Fibroblast of lung (primary cell): ENCODE results near the gene CDYL2. TPM values are rescaled to one million over a fixed set of nuclear protein-coding genes. Genes with fewer than 3 reads are reported as not detected.
A peak's percentile ranks its signal among the peaks of the same experiment; 100 is the strongest.

Experiments
- DNase-seq, 2 donors: peaks; one replicate each; pipeline versions ENCODE4 v3.0.0 to v3.0.0-alpha.2; 2010; ENCODE audit warnings: low read depth in 2 of 2
- H2AFZ ChIP-seq: 2 replicates; pipeline ENCODE4 v1.5.1; 2012; ENCODE audit warnings: low read length, control low read depth, inconsistent platforms
- H3K27ac ChIP-seq: 2 replicates; pipeline ENCODE4 v1.5.1; 2011; ENCODE audit warnings: low read length, control low read depth; ENCODE audit not compliant: insufficient read depth
- H3K27me3 ChIP-seq: 2 replicates; pipeline ENCODE4 v1.5.1; 2011; ENCODE audit warnings: mild to moderate bottlenecking, low read length; ENCODE audit not compliant: control insufficient read depth, insufficient read depth
- H3K36me3 ChIP-seq: 2 replicates; pipeline ENCODE4 v1.5.1; 2011; ENCODE audit warnings: low read length; ENCODE audit not compliant: control insufficient read depth, insufficient read depth
- H3K4me1 ChIP-seq: 2 replicates; pipeline ENCODE4 v1.5.1; 2011; ENCODE audit warnings: low read length; ENCODE audit not compliant: control insufficient read depth, insufficient read depth; ENCODE audit errors: extremely low read depth
- H3K4me2 ChIP-seq: 2 replicates; pipeline ENCODE4 v1.5.1; 2011; ENCODE audit warnings: low read length, control low read depth; ENCODE audit not compliant: insufficient read depth; ENCODE audit errors: extremely low read depth
- H3K4me3 ChIP-seq, 4 experiments: fragments of 200-600 bp in 1 of 4; sonication (generic) in 1 of 4; replicated peaks in 1 of 4; 2 replicates each; pipeline ENCODE4 v1.5.1; 2011 to 2016; ENCODE audit warnings: low read length in 4 of 4, low read depth in 3 of 4, mild to moderate bottlenecking in 3 of 4, control low read depth in 2 of 4, inconsistent platforms in 1 of 4, mixed read lengths in 1 of 4; ENCODE audit not compliant: insufficient read depth in 1 of 4; ENCODE audit errors: control extremely low read depth in 1 of 4
- H3K79me2 ChIP-seq: 2 replicates; pipeline ENCODE4 v1.5.1; 2012; ENCODE audit warnings: mild to moderate bottlenecking, low read length, inconsistent platforms; ENCODE audit not compliant: control insufficient read depth, insufficient read depth
- H3K9ac ChIP-seq: 2 replicates; pipeline ENCODE4 v1.5.1; 2011; ENCODE audit warnings: mild to moderate bottlenecking, low read length, control low read depth; ENCODE audit not compliant: insufficient read depth
- H3K9me3 ChIP-seq: 2 replicates; pipeline ENCODE4 v1.5.1; 2012; ENCODE audit warnings: low read depth, low read length; ENCODE audit not compliant: control insufficient read depth, insufficient read depth
- H4K20me1 ChIP-seq: 2 replicates; pipeline ENCODE4 v1.5.1; 2011; ENCODE audit warnings: low read length; ENCODE audit not compliant: control insufficient read depth, insufficient read depth; ENCODE audit errors: extremely low read depth
- EZH2 ChIP-seq: IDR thresholded peaks from 2 replicates; pipeline ENCODE4 v1.5.1; 2012; ENCODE audit warnings: low read length, control low read depth, mild to moderate bottlenecking; ENCODE audit errors: missing control alignments
- polyA plus RNA-seq, 2 donors: library from polyadenylated mRNA; depleted of rRNA in 1 of 2; stranded (reverse) in 1 of 2; unstranded in 1 of 2; fragments of >200 nt; gene quantifications; 2 replicates each; pipeline ENCODE4 v1.2.1, GENCODE V29; 2011 to 2012; ENCODE audit warnings: missing spikeins in 1 of 2
- total RNA-seq: library from RNA; depleted of rRNA; stranded (reverse); fragments of >200 nt; gene quantifications from 2 replicates; pipeline ENCODE4 v1.2.1, GENCODE V29; 2014
- TF ChIP-seq, protein P1 (sequence below), 2 donors: IDR thresholded peaks in 1 of 2; conservative IDR thresholded peaks in 1 of 2; 1 replicate in 1 of 2; 2 replicates in 1 of 2; pipeline ENCODE4 v1.5.1; 2011 to 2012; ENCODE audit warnings: low read length in 2 of 2, control low read depth in 1 of 2, inconsistent platforms in 1 of 2, low read depth in 1 of 2, mild to moderate bottlenecking in 1 of 2

Gene CDYL2
- total and polyA plus RNA-seq, 2 donors (not counting 1 experiment from before 2014, with no cell fraction given), result 1.1 to 3.5 TPM

DNA sequence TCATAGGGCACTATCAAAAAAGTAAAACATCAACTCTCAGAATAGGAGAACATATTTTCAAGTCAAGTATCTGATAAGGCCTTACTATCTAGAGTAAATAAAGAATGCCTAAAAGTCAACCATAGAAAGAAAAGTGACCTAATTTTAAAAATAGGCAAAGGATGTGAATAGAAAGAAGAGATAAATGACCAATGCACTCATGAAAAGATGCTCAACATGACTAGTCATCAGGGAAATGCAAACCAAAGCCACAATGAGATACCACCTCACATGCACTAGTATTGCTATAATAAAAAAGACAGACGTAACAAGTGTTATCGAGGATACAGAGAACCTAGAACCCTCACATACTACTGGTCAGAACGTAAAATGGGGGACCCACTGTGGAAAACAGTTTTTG is 172.8 kb downstream of the CDYL2 start:
- Histone ChIP-seq H3K27ac (no peak overlapping the region), H3K4me3 (no peak overlapping the region), H3K4me1 (no peaks in the 10 kb centered on the region), H4K20me1 (no peaks in the 10 kb centered on the region), H3K36me3 (no peaks in the 10 kb centered on the region), H3K4me2 (no peak overlapping the region), H3K27me3 (no peaks in the 10 kb centered on the region), H3K9me3 (no peaks in the 10 kb centered on the region), H3K79me2 (no peaks in the 10 kb centered on the region), H3K9ac (no peak overlapping the region), H2AFZ (no peak overlapping the region)
- DNase-seq, result peak in 1 of 2 donors; percentile 81
- no peak for TF ChIP-seq EZH2
- TF ChIP-seq, protein P1, sequence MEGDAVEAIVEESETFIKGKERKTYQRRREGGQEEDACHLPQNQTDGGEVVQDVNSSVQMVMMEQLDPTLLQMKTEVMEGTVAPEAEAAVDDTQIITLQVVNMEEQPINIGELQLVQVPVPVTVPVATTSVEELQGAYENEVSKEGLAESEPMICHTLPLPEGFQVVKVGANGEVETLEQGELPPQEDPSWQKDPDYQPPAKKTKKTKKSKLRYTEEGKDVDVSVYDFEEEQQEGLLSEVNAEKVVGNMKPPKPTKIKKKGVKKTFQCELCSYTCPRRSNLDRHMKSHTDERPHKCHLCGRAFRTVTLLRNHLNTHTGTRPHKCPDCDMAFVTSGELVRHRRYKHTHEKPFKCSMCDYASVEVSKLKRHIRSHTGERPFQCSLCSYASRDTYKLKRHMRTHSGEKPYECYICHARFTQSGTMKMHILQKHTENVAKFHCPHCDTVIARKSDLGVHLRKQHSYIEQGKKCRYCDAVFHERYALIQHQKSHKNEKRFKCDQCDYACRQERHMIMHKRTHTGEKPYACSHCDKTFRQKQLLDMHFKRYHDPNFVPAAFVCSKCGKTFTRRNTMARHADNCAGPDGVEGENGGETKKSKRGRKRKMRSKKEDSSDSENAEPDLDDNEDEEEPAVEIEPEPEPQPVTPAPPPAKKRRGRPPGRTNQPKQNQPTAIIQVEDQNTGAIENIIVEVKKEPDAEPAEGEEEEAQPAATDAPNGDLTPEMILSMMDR (conservative IDR thresholded peaks at IDR 0.05 in 1 of 2, IDR thresholded peaks at IDR 0.05 in 1 of 2; ENCODE audit: low read depth in 1 of 2, low read length in 2 of 2), result no peak

DNA sequence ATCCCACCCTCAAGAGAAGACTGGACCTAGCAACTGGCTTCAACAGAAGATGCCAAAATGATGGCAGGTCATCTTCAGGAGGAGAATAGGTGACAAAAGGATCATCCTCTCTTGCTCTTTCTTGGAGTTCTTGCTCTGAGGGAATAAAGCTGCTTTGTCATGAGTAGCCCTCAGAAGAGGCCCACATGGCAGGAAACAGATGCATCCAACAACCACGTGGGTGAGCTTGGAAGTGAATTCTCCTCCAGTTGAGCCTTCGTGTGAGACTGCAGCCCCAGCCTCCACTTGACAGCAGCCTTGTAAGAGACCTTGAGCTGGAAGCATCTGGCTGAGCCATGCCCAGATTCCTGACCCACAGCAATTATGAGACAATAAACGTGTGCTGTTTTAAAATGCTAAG is 176.1 kb downstream of the CDYL2 start:
- no peak for TF ChIP-seq EZH2
- TF ChIP-seq, protein P1 (conservative IDR thresholded peaks at IDR 0.05 in 1 of 2, IDR thresholded peaks at IDR 0.05 in 1 of 2; ENCODE audit: low read depth in 1 of 2, low read length in 2 of 2), result no peak
- Histone ChIP-seq H3K4me1 (no peaks in the 10 kb centered on the region), H3K4me2 (no peak overlapping the region), H3K27ac (no peak overlapping the region), H3K79me2 (no peaks in the 10 kb centered on the region), H3K9me3 (no peaks in the 10 kb centered on the region), H3K4me3 (no peak overlapping the region), H3K36me3 (no peaks in the 10 kb centered on the region), H3K9ac (no peak overlapping the region), H3K27me3 (no peaks in the 10 kb centered on the region), H4K20me1 (no peaks in the 10 kb centered on the region), H2AFZ (no peak overlapping the region)
- DNase-seq, result no peak

DNA sequence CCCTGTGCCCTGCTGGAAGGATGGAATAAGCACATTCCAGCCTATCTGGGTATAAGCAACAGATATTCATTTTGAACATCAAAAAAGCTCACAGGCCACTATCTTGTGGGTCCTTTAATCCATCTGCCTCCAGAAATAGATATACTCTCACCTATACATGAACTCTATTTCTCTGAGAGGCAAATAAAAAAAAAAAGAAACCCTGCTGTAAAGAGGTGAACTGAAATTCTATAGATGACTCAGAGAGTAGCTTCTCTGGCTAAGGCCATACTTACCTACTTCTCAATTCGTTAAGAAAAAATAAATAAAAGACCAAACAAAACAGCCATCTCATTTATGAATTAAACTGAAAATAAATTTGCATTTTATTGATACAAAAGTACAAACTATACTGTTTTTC is 177.3 kb downstream of the CDYL2 start:
- DNase-seq, result no peak
- Histone ChIP-seq H3K4me2 (no peak overlapping the region), H3K36me3 (no peaks in the 10 kb centered on the region), H2AFZ (no peak overlapping the region), H3K9ac (no peak overlapping the region), H3K27ac (no peak overlapping the region), H3K27me3 (no peaks in the 10 kb centered on the region), H3K4me1 (no peaks in the 10 kb centered on the region), H3K79me2 (no peaks in the 10 kb centered on the region), H4K20me1 (no peaks in the 10 kb centered on the region), H3K4me3 (no peak overlapping the region), H3K9me3 (no peaks in the 10 kb centered on the region)
- TF ChIP-seq, protein P1 (conservative IDR thresholded peaks at IDR 0.05 in 1 of 2, IDR thresholded peaks at IDR 0.05 in 1 of 2; ENCODE audit: low read depth in 1 of 2, low read length in 2 of 2), result no peak
- no peak for TF ChIP-seq EZH2
